ENCODE results near the gene IFNA6.

IFNA6 gene

GRCh38 chr9:21320465-21320864, 30.2 kb downstream of the IFNA6 start:
- Histone ChIP-seq H3K4me3 (ENCODE audit: low read depth, low read length) (no peak overlapping the region), H2AFZ (no peak overlapping the region), H3K4me2 (ENCODE audit: low read length) (no peak overlapping the region), H3K36me3 (ENCODE audit: control insufficient read depth, insufficient read depth, low read length) (no peaks in the 10 kb centered on the region), H3K27me3 (ENCODE audit: control insufficient read depth, insufficient read depth, low read length) (no peaks in the 10 kb centered on the region), H3K9ac (no peak overlapping the region), H3K9me3 (ENCODE audit: control insufficient read depth, low read length) (no peaks in the 10 kb centered on the region), H3K79me2 (no peaks in the 10 kb centered on the region), H3K4me1 (no peaks in the 10 kb centered on the region), H3K27ac (no peak overlapping the region)
- TF ChIP-seq CTCF (IDR thresholded peaks at IDR 0.05), result no peak

GRCh38 chr9:21317956-21318923, 32.4 kb downstream of the IFNA6 start:
- H3K9ac ChIP-seq, result no peak overlapping the region

GRCh38 chr9:21316860-21317259, 33.8 kb downstream of the IFNA6 start:
- no peaks in the 10 kb centered on the region for H3K9me3 ChIP-seq (ENCODE audit: control insufficient read depth, low read length)
- H3K4me3 ChIP-seq (ENCODE audit: low read depth, low read length), result no peak overlapping the region
- H3K79me2 ChIP-seq, result no peaks in the 10 kb centered on the region
- H3K36me3 ChIP-seq (ENCODE audit: control insufficient read depth, insufficient read depth, low read length), result no peaks in the 10 kb centered on the region
- H3K9ac ChIP-seq, result no peak overlapping the region
- H3K27me3 ChIP-seq (ENCODE audit: control insufficient read depth, insufficient read depth, low read length), result no peaks in the 10 kb centered on the region
- H3K4me2 ChIP-seq (ENCODE audit: low read length), result no peak overlapping the region
- TF ChIP-seq CTCF (IDR thresholded peaks at IDR 0.05), result no peak
- H2AFZ ChIP-seq, result no peak overlapping the region
- no peak overlapping the region for H3K27ac ChIP-seq
- H3K4me1 ChIP-seq, result no peaks in the 10 kb centered on the region

More at GRCh38 chr9:21317956-21318923, 32.4 kb downstream of the IFNA6 start:
- Histone ChIP-seq H3K36me3 (ENCODE audit: control insufficient read depth, insufficient read depth, low read length) (no peaks in the 10 kb centered on the region), H2AFZ (no peak overlapping the region), H3K4me2 (ENCODE audit: low read length) (no peak overlapping the region), H3K9me3 (ENCODE audit: control insufficient read depth, low read length) (no peaks in the 10 kb centered on the region), H3K4me3 (ENCODE audit: low read depth, low read length) (no peak overlapping the region), H3K27me3 (ENCODE audit: control insufficient read depth, insufficient read depth, low read length) (no peaks in the 10 kb centered on the region), H3K27ac (no peak overlapping the region), H3K79me2 (no peaks in the 10 kb centered on the region), H3K4me1 (no peaks in the 10 kb centered on the region)
- TF ChIP-seq CTCF (IDR thresholded peaks at IDR 0.05), result peak; percentile 25

- Histone ChIP-seq H3K27me3 (ENCODE audit: control insufficient read depth, insufficient read depth, low read length) (no peaks in the 10 kb centered on the region), H3K9ac (no peak overlapping the region), H3K36me3 (ENCODE audit: control insufficient read depth, insufficient read depth, low read length) (no peaks in the 10 kb centered on the region), H3K4me3 (ENCODE audit: low read depth, low read length) (no peak overlapping the region), H3K9me3 (ENCODE audit: control insufficient read depth, low read length) (no peaks in the 10 kb centered on the region), H3K4me2 (ENCODE audit: low read length) (no peak overlapping the region), H3K4me1 (no peaks in the 10 kb centered on the region), H3K27ac (no peak overlapping the region), H2AFZ (no peak overlapping the region), H3K79me2 (no peaks in the 10 kb centered on the region)
- TF ChIP-seq CTCF (IDR thresholded peaks at IDR 0.05), result no peak
Measured at GRCh38 chr9:21316032-21316842, 34.5 kb downstream of the IFNA6 start.
